HCT116 (cell line): ENCODE results near the gene STXBP5.

Experiments
- CEBPB ChIP-seq: IDR thresholded peaks from 2 replicates; pipeline ENCODE4 v1.6.1; 2012; ENCODE audit warnings: low read depth
- CTCF ChIP-seq, 3 experiments: fragments of 200-600 bp in 1 of 3; sonication (generic) in 1 of 3; IDR thresholded peaks in 2 of 3; conservative IDR thresholded peaks in 1 of 3; 2 replicates each; pipeline ENCODE4 v1.5.1; 2012 to 2017; ENCODE audit warnings: low read depth in 2 of 3, low read length in 2 of 3, antibody characterized with exemption in 1 of 3, borderline replicate concordance in 1 of 3, control low read depth in 1 of 3, mild to moderate bottlenecking in 1 of 3, mixed read lengths in 1 of 3, mixed run types in 1 of 3, moderate library complexity in 1 of 3; ENCODE audit not compliant: insufficient read depth in 1 of 3
- EGR1 ChIP-seq: IDR thresholded peaks from 2 replicates; pipeline ENCODE4 v1.6.1; 2012; ENCODE audit warnings: low read depth
- POLR2A ChIP-seq: IDR thresholded peaks from 2 replicates; pipeline ENCODE4 v1.7.0; 2011; ENCODE audit warnings: borderline replicate concordance; ENCODE audit not compliant: insufficient read depth, insufficient read length; ENCODE audit errors: extremely low read depth
- REST ChIP-seq: IDR thresholded peaks from 2 replicates; pipeline ENCODE4 v1.6.1; 2012; ENCODE audit warnings: low read depth
- SIN3A ChIP-seq: IDR thresholded peaks from 2 replicates; pipeline ENCODE4 v1.6.1; 2012; ENCODE audit warnings: low read depth

GRCh38 chr6:147156218-147156617, 48.0 kb upstream of the STXBP5 start:
- TF ChIP-seq CEBPB (no peak), EGR1 (no peak), CTCF (IDR thresholded peaks at IDR 0.05 in 2 of 3, conservative IDR thresholded peaks at IDR 0.05 in 1 of 3; ENCODE audit: borderline replicate concordance in 1 of 3, insufficient read depth in 1 of 3, low read depth in 2 of 3, low read length in 2 of 3) (no peak), POLR2A (no peak), SIN3A (no peak), REST (no peak)
